ENCODE data around the gene CAPN15. TPM values are rescaled to one million over a fixed set of nuclear protein-coding genes. Genes with fewer than 3 reads are reported as not detected.

CAPN15 gene
- total RNA-seq, 4 donors from 2014 or later, result 21.8 to 42.7 (median 29.2) TPM

DNA sequence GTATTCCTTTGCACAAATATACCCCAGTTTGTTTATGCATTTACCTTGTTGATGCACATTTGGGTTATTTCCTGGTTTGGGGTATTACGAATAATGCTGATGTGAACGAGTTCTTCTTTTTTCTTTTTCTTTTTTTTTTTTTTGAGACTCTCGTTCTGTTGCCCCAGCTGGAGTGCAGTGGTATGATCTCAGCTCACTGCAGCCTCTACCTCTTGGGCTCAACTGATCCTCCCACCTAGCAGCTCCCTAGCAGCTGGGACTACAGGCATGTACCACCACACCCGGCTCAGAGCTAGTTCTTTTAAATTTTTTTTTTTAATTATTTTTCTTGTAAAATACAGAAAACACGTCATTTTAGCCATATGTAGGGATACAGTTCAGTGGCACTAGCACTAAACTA, 76.4 kb downstream of the CAPN15 start:
- H3K4me3 ChIP-seq, result no peak overlapping the region
- no peak overlapping the region for H3K27ac ChIP-seq
- H3K9me3 ChIP-seq, result no peaks in the 10 kb centered on the region
- H3K36me3 ChIP-seq, result peaks cover 0 to 26% of the 10 kb centered on the region in 2 donors
- H3K4me1 ChIP-seq, result peaks cover 0 to 4% (median 0%) of the 10 kb centered on the region in 3 donors
- no peak for ATAC-seq
- H3K27me3 ChIP-seq, result no peaks in the 10 kb centered on the region
- TF ChIP-seq EP300 (IDR thresholded peaks at IDR 0.05) (no peak), POLR2AphosphoS5 (IDR thresholded peaks at IDR 0.05) (no peak), POLR2A (IDR thresholded peaks at IDR 0.05) (no peak)
- TF ChIP-seq, protein P1, sequence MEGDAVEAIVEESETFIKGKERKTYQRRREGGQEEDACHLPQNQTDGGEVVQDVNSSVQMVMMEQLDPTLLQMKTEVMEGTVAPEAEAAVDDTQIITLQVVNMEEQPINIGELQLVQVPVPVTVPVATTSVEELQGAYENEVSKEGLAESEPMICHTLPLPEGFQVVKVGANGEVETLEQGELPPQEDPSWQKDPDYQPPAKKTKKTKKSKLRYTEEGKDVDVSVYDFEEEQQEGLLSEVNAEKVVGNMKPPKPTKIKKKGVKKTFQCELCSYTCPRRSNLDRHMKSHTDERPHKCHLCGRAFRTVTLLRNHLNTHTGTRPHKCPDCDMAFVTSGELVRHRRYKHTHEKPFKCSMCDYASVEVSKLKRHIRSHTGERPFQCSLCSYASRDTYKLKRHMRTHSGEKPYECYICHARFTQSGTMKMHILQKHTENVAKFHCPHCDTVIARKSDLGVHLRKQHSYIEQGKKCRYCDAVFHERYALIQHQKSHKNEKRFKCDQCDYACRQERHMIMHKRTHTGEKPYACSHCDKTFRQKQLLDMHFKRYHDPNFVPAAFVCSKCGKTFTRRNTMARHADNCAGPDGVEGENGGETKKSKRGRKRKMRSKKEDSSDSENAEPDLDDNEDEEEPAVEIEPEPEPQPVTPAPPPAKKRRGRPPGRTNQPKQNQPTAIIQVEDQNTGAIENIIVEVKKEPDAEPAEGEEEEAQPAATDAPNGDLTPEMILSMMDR (IDR thresholded peaks at IDR 0.05), result no peak
- WGBS, 2 donors (ENCODE audit: low coverage in 1 of 2), result 86 to 89% methylated on average over 4 of the region's 5 CpGs

Small RNAs within 50 kb of the gene (small RNA-seq; reads per million reads assigned to genes)
- 0 to 1.1 (median 0.35) reads per million in 4 donors for gene MIR3176
- 0 to 0.86 (median 0.06) reads per million in 4 donors for gene MIR5587
- 0 reads per million in 4 donors for gene Z98883.1

Other genes starting within 250 kb of the CAPN15 start
- gene ARHGDIG, start 247.1 kb upstream of the CAPN15 start, total RNA-seq, result 1 to 10 TPM; 1.2 to 2.7 (median 1.8) TPM
- under 1 TPM in 2 of 4 donors, not detected in 2; 0.81 to 0.93 TPM for gene PDIA2, start 244.5 kb upstream of the CAPN15 start, total RNA-seq
- gene AXIN1, start 175.0 kb upstream of the CAPN15 start, total RNA-seq, result 10 to 100 TPM; 26.0 to 58.8 (median 32.9) TPM
- gene MRPL28, start 157.2 kb upstream of the CAPN15 start, total RNA-seq, result 10 to 100 TPM; 47.7 to 93.5 (median 55.8) TPM
- gene PGAP6, start 145.7 kb upstream of the CAPN15 start, total RNA-seq, result 10 to 100 TPM; 19.9 to 47.6 (median 24.3) TPM
- 100 to 1,000 TPM in 3 of 4 donors, 10 to 100 TPM in 1; 61.1 to 169 (median 136) TPM for gene NME4, start 130.5 kb upstream of the CAPN15 start, total RNA-seq
- gene DECR2, start 125.8 kb upstream of the CAPN15 start, total RNA-seq, result 10 to 100 TPM; 11.7 to 25.4 (median 19.9) TPM
- gene RAB11FIP3, start 102.1 kb upstream of the CAPN15 start, total RNA-seq, result 10 to 100 TPM; 47.4 to 88.9 (median 58.6) TPM
- gene PRR35, start 32.7 kb downstream of the CAPN15 start, total RNA-seq, result not detected
- gene NHLRC4, start 39.3 kb downstream of the CAPN15 start, total RNA-seq, result 1 to 10 TPM in 2 of 4 donors, under 1 TPM in 2; 0.47 to 2.9 (median 0.87) TPM
- 10 to 100 TPM; 30.4 to 42.4 (median 36.8) TPM for gene PIGQ, start 42.3 kb downstream of the CAPN15 start, total RNA-seq
- gene RAB40C, start 62.4 kb downstream of the CAPN15 start, total RNA-seq, result 10 to 100 TPM; 17.7 to 28.3 (median 22.1) TPM
- under 1 TPM in 3 of 4 donors, not detected in 1; 0.17 to 0.93 (median 0.35) TPM for gene WFIKKN1, start 103.3 kb downstream of the CAPN15 start, total RNA-seq
- gene METTL26, start 108.6 kb downstream of the CAPN15 start, total RNA-seq, result 100 to 1,000 TPM in 3 of 4 donors, 10 to 100 TPM in 1; 94.8 to 146 (median 112) TPM
- gene MCRIP2, start 114.1 kb downstream of the CAPN15 start, total RNA-seq, result 10 to 100 TPM; 25.4 to 70.0 (median 51.9) TPM
- gene WDR90, start 121.7 kb downstream of the CAPN15 start, total RNA-seq, result 10 to 100 TPM in 3 of 4 donors, 1 to 10 TPM in 1; 8.5 to 21.2 (median 16.8) TPM
- gene RHOT2, start 140.4 kb downstream of the CAPN15 start, total RNA-seq, result 10 to 100 TPM; 50.2 to 64.0 (median 55.0) TPM
- 1 to 10 TPM in 3 of 4 donors, not detected in 1; 1.1 to 1.5 (median 1.3) TPM for gene RHBDL1, start 148.0 kb downstream of the CAPN15 start, total RNA-seq
- gene STUB1, start 152.7 kb downstream of the CAPN15 start, total RNA-seq, result 100 to 1,000 TPM; 161 to 212 (median 179) TPM
- 100 to 1,000 TPM in 1 of 4 donors, 10 to 100 TPM in 3; 70.2 to 109 (median 90.5) TPM for gene JMJD8, start 156.6 kb downstream of the CAPN15 start, total RNA-seq
- gene WDR24, start 162.7 kb downstream of the CAPN15 start, total RNA-seq, result 10 to 100 TPM in 1 of 4 donors, 1 to 10 TPM in 3; 8.1 to 16.7 (median 9.6) TPM
- gene FBXL16, start 178.1 kb downstream of the CAPN15 start, total RNA-seq, result 1 to 10 TPM in 1 of 4 donors, under 1 TPM in 3; 0.27 to 1.4 (median 0.35) TPM
- 10 to 100 TPM; 22.6 to 77.7 (median 63.8) TPM for gene METRN, start 187.4 kb downstream of the CAPN15 start, total RNA-seq
- 10 to 100 TPM; 23.5 to 46.2 (median 31.0) TPM for gene ANTKMT, start 193.4 kb downstream of the CAPN15 start, total RNA-seq
- under 1 TPM in 1 of 4 donors, not detected in 3; 0.13 TPM for gene CCDC78, start 198.7 kb downstream of the CAPN15 start, total RNA-seq
- gene HAGHL, start 199.4 kb downstream of the CAPN15 start, total RNA-seq, result 1 to 10 TPM; 1.1 to 4.8 (median 2.8) TPM
- 10 to 100 TPM; 18.5 to 46.7 (median 25.6) TPM for gene CIAO3, start 213.3 kb downstream of the CAPN15 start, total RNA-seq
- gene MSLN, start 233.0 kb downstream of the CAPN15 start, total RNA-seq, result 1 to 10 TPM in 1 of 4 donors, under 1 TPM in 1, not detected in 2; 0.73 to 7.2 TPM

Measured in gastroesophageal sphincter (tissue), 4 donors.